Skeletal muscle satellite cell (primary cell): ENCODE results near the gene KYNU.

Source experiments
- H3K27me3 ChIP-seq: 2 replicates; pipeline ENCODE4 v1.7.0; 2013; ENCODE audit warnings: low read length; ENCODE audit not compliant: control insufficient read depth, insufficient read depth
- H3K36me3 ChIP-seq: 2 replicates; pipeline ENCODE4 v1.7.0; 2013; ENCODE audit warnings: mild to moderate bottlenecking, control low read depth, low read length; ENCODE audit not compliant: insufficient read depth
- H3K4me1 ChIP-seq: 2 replicates; pipeline ENCODE4 v1.7.0; 2013; ENCODE audit warnings: low read length; ENCODE audit not compliant: control insufficient read depth, insufficient read depth
- H3K4me2 ChIP-seq: 2 replicates; pipeline ENCODE4 v1.7.0; 2013; ENCODE audit warnings: mild to moderate bottlenecking, low read length
- H3K4me3 ChIP-seq: 2 replicates; pipeline ENCODE4 v1.7.0; 2013; ENCODE audit warnings: low read length
- H3K9ac ChIP-seq: 2 replicates; pipeline ENCODE4 v1.7.0; 2013; ENCODE audit warnings: mild to moderate bottlenecking, low read depth, low read length, moderate library complexity
- H3K9me3 ChIP-seq: replicated peaks from 2 replicates; pipeline ENCODE4 v1.7.0; 2013; ENCODE audit warnings: mild to moderate bottlenecking, control low read depth, low read length

KYNU gene

GRCh38 chr2:142991295-142991694, 113.8 kb downstream of the KYNU start:
- Histone ChIP-seq H3K36me3 (no peaks in the 10 kb centered on the region), H3K4me2 (no peak overlapping the region), H3K27me3 (no peaks in the 10 kb centered on the region), H3K9ac (no peak overlapping the region), H3K4me3 (no peak overlapping the region), H3K4me1 (no peaks in the 10 kb centered on the region), H3K9me3 (no peaks in the 10 kb centered on the region)

GRCh38 chr2:142992840-142993239, 115.4 kb downstream of the KYNU start:
- Histone ChIP-seq H3K4me2 (no peak overlapping the region), H3K9me3 (no peaks in the 10 kb centered on the region), H3K9ac (no peak overlapping the region), H3K27me3 (no peaks in the 10 kb centered on the region), H3K36me3 (no peaks in the 10 kb centered on the region), H3K4me1 (no peaks in the 10 kb centered on the region), H3K4me3 (no peak overlapping the region)

- H3K36me3 ChIP-seq = no peaks in the 10 kb centered on the region
- no peaks in the 10 kb centered on the region for H3K27me3 ChIP-seq
- no peak overlapping the region for H3K4me2 ChIP-seq
Observed at GRCh38 chr2:142993771-142994170, 116.3 kb downstream of the KYNU start.

GRCh38 chr2:142994665-142995064, 117.2 kb downstream of the KYNU start:
- Histone ChIP-seq H3K4me3 (no peak overlapping the region), H3K9me3 (no peaks in the 10 kb centered on the region), H3K4me2 (no peak overlapping the region), H3K9ac (no peak overlapping the region), H3K27me3 (no peaks in the 10 kb centered on the region), H3K4me1 (no peaks in the 10 kb centered on the region), H3K36me3 (no peaks in the 10 kb centered on the region)

More at GRCh38 chr2:142993771-142994170, 116.3 kb downstream of the KYNU start:
- Histone ChIP-seq H3K9me3 (no peaks in the 10 kb centered on the region), H3K9ac (no peak overlapping the region), H3K4me3 (no peak overlapping the region), H3K4me1 (no peaks in the 10 kb centered on the region)

- Histone ChIP-seq H3K9me3 (no peaks in the 10 kb centered on the region), H3K36me3 (no peaks in the 10 kb centered on the region), H3K4me3 (no peak overlapping the region), H3K9ac (no peak overlapping the region), H3K4me2 (no peak overlapping the region), H3K27me3 (peaks cover 3% of the 10 kb centered on the region), H3K4me1 (no peaks in the 10 kb centered on the region)
Observed at GRCh38 chr2:142997231-142997630, 119.8 kb downstream of the KYNU start.

GRCh38 chr2:143000599-143000998, 123.1 kb downstream of the KYNU start:
- Histone ChIP-seq H3K4me3 (no peak overlapping the region), H3K27me3 (peaks cover 3% of the 10 kb centered on the region), H3K36me3 (no peaks in the 10 kb centered on the region), H3K9ac (no peak overlapping the region), H3K4me1 (no peaks in the 10 kb centered on the region), H3K9me3 (no peaks in the 10 kb centered on the region), H3K4me2 (no peak overlapping the region)

GRCh38 chr2:143001501-143001900, 124.0 kb downstream of the KYNU start:
- no peak overlapping the region for H3K4me2 ChIP-seq
- H3K36me3 ChIP-seq = no peaks in the 10 kb centered on the region
- H3K4me1 ChIP-seq = no peaks in the 10 kb centered on the region
- H3K4me3 ChIP-seq = no peak overlapping the region
- no peaks in the 10 kb centered on the region for H3K9me3 ChIP-seq
- H3K27me3 ChIP-seq = peaks cover 3% of the 10 kb centered on the region
- H3K9ac ChIP-seq = no peak overlapping the region

- Histone ChIP-seq H3K9ac (no peak overlapping the region), H3K27me3 (peaks cover 3% of the 10 kb centered on the region), H3K4me3 (no peak overlapping the region), H3K9me3 (no peaks in the 10 kb centered on the region), H3K36me3 (no peaks in the 10 kb centered on the region), H3K4me2 (peak overlapping the region; percentile 29), H3K4me1 (no peaks in the 10 kb centered on the region)
Observed at GRCh38 chr2:143015656-143016055, 138.2 kb downstream of the KYNU start.

- Histone ChIP-seq H3K27me3 (no peaks in the 10 kb centered on the region), H3K36me3 (no peaks in the 10 kb centered on the region), H3K9me3 (no peaks in the 10 kb centered on the region), H3K4me1 (peaks cover 7% of the 10 kb centered on the region), H3K4me2 (no peak overlapping the region), H3K9ac (no peak overlapping the region), H3K4me3 (no peak overlapping the region)
Observed at GRCh38 chr2:143026411-143027054, 149.1 kb downstream of the KYNU start.

- H3K9me3 ChIP-seq = no peaks in the 10 kb centered on the region
- H3K9ac ChIP-seq = no peak overlapping the region
- H3K4me1 ChIP-seq = peaks cover 7% of the 10 kb centered on the region
- H3K4me3 ChIP-seq = no peak overlapping the region
- no peak overlapping the region for H3K4me2 ChIP-seq
- H3K27me3 ChIP-seq = no peaks in the 10 kb centered on the region
- H3K36me3 ChIP-seq = no peaks in the 10 kb centered on the region
Observed at GRCh38 chr2:143029141-143029540, 151.7 kb downstream of the KYNU start.

GRCh38 chr2:143030127-143030526, 152.7 kb downstream of the KYNU start:
- Histone ChIP-seq H3K4me3 (no peak overlapping the region), H3K9me3 (no peaks in the 10 kb centered on the region)

GRCh38 chr2:143034292-143035074, 157.0 kb downstream of the KYNU start:
- H3K4me3 ChIP-seq = no peak overlapping the region
- no peak overlapping the region for H3K9ac ChIP-seq
- H3K4me2 ChIP-seq = no peak overlapping the region
- peaks cover 4% of the 10 kb centered on the region for H3K4me1 ChIP-seq
- H3K27me3 ChIP-seq = no peaks in the 10 kb centered on the region
- H3K36me3 ChIP-seq = no peaks in the 10 kb centered on the region
- no peaks in the 10 kb centered on the region for H3K9me3 ChIP-seq

More at GRCh38 chr2:143030127-143030526, 152.7 kb downstream of the KYNU start:
- Histone ChIP-seq H3K9ac (no peak overlapping the region), H3K4me1 (peaks cover 7% of the 10 kb centered on the region), H3K27me3 (no peaks in the 10 kb centered on the region), H3K36me3 (no peaks in the 10 kb centered on the region), H3K4me2 (no peak overlapping the region)
